ENCODE data around the gene RHBDD1. TPM values are rescaled to one million over a fixed set of nuclear protein-coding genes. Genes with fewer than 3 reads are reported as not detected.

The RHBDD1 gene
- polyA plus RNA-seq, 1 of the 3 experiments (the other 2 are of a cell fraction), result 10.3 TPM

- TF ChIP-seq SIN3A (IDR thresholded peaks at IDR 0.05; ENCODE audit: borderline replicate concordance, low read depth, low read length), result no peak
- no peak for TF ChIP-seq MAX (IDR thresholded peaks at IDR 0.05; ENCODE audit: low read depth)
- no peak for TF ChIP-seq RXRA (IDR thresholded peaks at IDR 0.05; ENCODE audit: borderline replicate concordance, low read depth)
Measured at GRCh38 chr2:227004482-227004881, 168.6 kb downstream of the RHBDD1 start (continued).

- H3K27me3 ChIP-seq (ENCODE audit: insufficient read depth), result no peaks in the 10 kb centered on the region
- WGBS (ENCODE audit: low lambda C conversion rate), result 90% methylated on average over 16 of the region's 16 CpGs
- no peaks in the 10 kb centered on the region for H3K79me2 ChIP-seq (ENCODE audit: insufficient read depth)
- no peak for TF ChIP-seq RCOR1 (IDR thresholded peaks at IDR 0.05; ENCODE audit: low read length)
- no peak for TF ChIP-seq TAF1 (IDR thresholded peaks at IDR 0.05; ENCODE audit: borderline replicate concordance, low read depth, low read length)
- no peak for TF ChIP-seq GATA2 (CRISPR knock-in tag; IDR thresholded peaks at IDR 0.05)
- TF ChIP-seq TCF12 (IDR thresholded peaks at IDR 0.05), result no peak
- TF ChIP-seq MEF2A (IDR thresholded peaks at IDR 0.05; ENCODE audit: borderline replicate concordance, low read depth), result no peak
- TF ChIP-seq EZH2phosphoT487 (IDR thresholded peaks at IDR 0.05; ENCODE audit: borderline replicate concordance, low read depth), result no peak
- no peak for TF ChIP-seq NRF1 (IDR thresholded peaks at IDR 0.05; ENCODE audit: low read depth, low read length)
- no peak for TF ChIP-seq EP300 (IDR thresholded peaks at IDR 0.05; ENCODE audit: borderline replicate concordance in 1 of 2, low read depth in 1 of 2, low read length in 1 of 2)
- TF ChIP-seq USF2 (IDR thresholded peaks at IDR 0.05; ENCODE audit: borderline replicate concordance, low read depth, low read length), result no peak
- no peak for TF ChIP-seq JUND (IDR thresholded peaks at IDR 0.05)
- no peak for TF ChIP-seq TEAD4 (IDR thresholded peaks at IDR 0.05; ENCODE audit: borderline replicate concordance, insufficient read depth)
- no peak for TF ChIP-seq NFIC (IDR thresholded peaks at IDR 0.05; ENCODE audit: borderline replicate concordance)
- H4K20me1 ChIP-seq (ENCODE audit: insufficient read depth), result no peaks in the 10 kb centered on the region
- H2AFZ ChIP-seq (ENCODE audit: low read depth), result no peak overlapping the region
- no peak for DNase-seq
- no peaks in the 10 kb centered on the region for H3K36me3 ChIP-seq (replicated peaks in 1 of 2; ENCODE audit: control insufficient read depth in 1 of 2, insufficient read depth in 2 of 2, low read length in 1 of 2)
- no peaks in the 10 kb centered on the region for H3K9me3 ChIP-seq
- no peaks in the 10 kb centered on the region for H3K9me2 ChIP-seq
- no peaks in the 10 kb centered on the region for H3K4me1 ChIP-seq (ENCODE audit: control insufficient read depth in 1 of 2, insufficient read depth in 2 of 2, low read depth in 1 of 2, low read length in 1 of 2)
- H3K27ac ChIP-seq (ENCODE audit: low read depth in 2 of 2, low read length in 1 of 2), result no peak overlapping the region
- H3F3A ChIP-seq (replicated peaks; ENCODE audit: insufficient read depth), result no peaks in the 10 kb centered on the region
- ChIA-PET POLR2A (no interaction called here), CTCF (interaction anchor here (2.0 kb wide), 1 partner anchor 27 kb away, joined by 6 read pairs; no protein-coding TSS in a partner anchor)
- H3K4me2 ChIP-seq, result no peak overlapping the region
- H3K9ac ChIP-seq, result no peak overlapping the region
- H3K4me3 ChIP-seq (ENCODE audit: low read depth in 2 of 2, low read length in 1 of 2), result no peak overlapping the region
Measured at GRCh38 chr2:227006189-227006897, 170.5 kb downstream of the RHBDD1 start.

- WGBS (ENCODE audit: low lambda C conversion rate), result 80% methylated on average over 9 of the region's 9 CpGs
- Histone ChIP-seq H3F3A (replicated peaks; ENCODE audit: insufficient read depth) (no peaks in the 10 kb centered on the region), H3K4me1 (ENCODE audit: control insufficient read depth in 1 of 2, insufficient read depth in 2 of 2, low read depth in 1 of 2, low read length in 1 of 2) (no peaks in the 10 kb centered on the region), H3K4me3 (ENCODE audit: low read depth in 2 of 2, low read length in 1 of 2) (no peak overlapping the region), H3K36me3 (replicated peaks in 1 of 2; ENCODE audit: control insufficient read depth in 1 of 2, insufficient read depth in 2 of 2, low read length in 1 of 2) (no peaks in the 10 kb centered on the region), H3K9me2 (no peaks in the 10 kb centered on the region), H2AFZ (ENCODE audit: low read depth) (no peak overlapping the region), H3K9ac (no peak overlapping the region), H3K27me3 (ENCODE audit: insufficient read depth) (no peaks in the 10 kb centered on the region), H3K9me3 (no peaks in the 10 kb centered on the region), H3K4me2 (no peak overlapping the region), H4K20me1 (ENCODE audit: insufficient read depth) (no peaks in the 10 kb centered on the region), H3K79me2 (ENCODE audit: insufficient read depth) (no peaks in the 10 kb centered on the region), H3K27ac (ENCODE audit: low read depth in 2 of 2, low read length in 1 of 2) (no peak overlapping the region)
- CTCF ChIA-PET, result interaction anchor here (2.0 kb wide), 1 partner anchor 26 kb away, joined by 6 read pairs; no protein-coding TSS in a partner anchor
- POLR2A ChIA-PET, result no interaction called here
- no peak for DNase-seq
- TF ChIP-seq MXI1 (IDR thresholded peaks at IDR 0.05; ENCODE audit: low read depth, low read length) (no peak), REST (IDR thresholded peaks at IDR 0.05; ENCODE audit: low read depth, low read length) (no peak), ZBTB33 (IDR thresholded peaks at IDR 0.05; ENCODE audit: borderline replicate concordance, low read depth) (no peak), FOXM1 (IDR thresholded peaks at IDR 0.05; ENCODE audit: low read depth) (no peak), JUND (IDR thresholded peaks at IDR 0.05) (no peak), FOSL2 (IDR thresholded peaks at IDR 0.05; ENCODE audit: borderline replicate concordance, low read depth) (no peak)
Measured at GRCh38 chr2:227007148-227007547, 171.3 kb downstream of the RHBDD1 start.

Data from SK-N-SH (cell line).